HepG2 (cell line): ENCODE data around the gene WNT2. TPM values are rescaled to one million over a fixed set of nuclear protein-coding genes. Genes with fewer than 3 reads are reported as not detected.

ENCODE experiments used
- ATAC-seq: fragments of 200-7000 bp; cut with Tn5 transposase; 3 replicates; pipeline ENCODE4 v1.9.1; 2020; ENCODE audit warnings: mild to moderate bottlenecking, moderate library complexity
- BruUV-seq: library from RNA; stranded (reverse); fragments of 400-500 nt; replicated peaks from 2 replicates; lab custom pipeline; 2021; lab: Mats Ljungman, UMichigan
- CTCF ChIA-PET: fragments of 300-600 bp; formaldehyde crosslinking; extraction: SDS; loops from one replicate; lab custom pipeline; 2021; ENCODE audit warnings: low total read pairs, inconsistent platforms, low intra/inter-chr PET ratio; lab: Yijun Ruan, JAX
- POLR2A ChIA-PET: fragments of 350-600 bp; sonication (Branson Sonifier 250); formaldehyde crosslinking; loops from one replicate; lab custom pipeline; 2020; ENCODE audit warnings: antibody characterized with exemption, inconsistent platforms; lab: Yijun Ruan, JAX
- DNase-seq: peaks from one replicate; pipeline ENCODE4 v3.0.0-alpha.2; 2015; ENCODE audit warnings: low spot score
- FAIRE-seq: peaks from 3 replicates; lab custom pipeline; 2011; peaks lifted over from hg19 to GRCh38; lab: Jason Lieb, UNC
- H2AFZ ChIP-seq: one replicate; pipeline ENCODE4 v1.6.1; 2011; ENCODE audit warnings: low read length, inconsistent platforms
- H3K27ac ChIP-seq: fragments of 300-600 bp; 3 replicates; pipeline ENCODE4 v1.8.0; 2011; ENCODE audit warnings: mixed run types, mild to moderate bottlenecking, mixed read lengths, low read length, inconsistent platforms; ENCODE audit not compliant: insufficient read depth; ENCODE audit errors: extremely low read length
- H3K27me3 ChIP-seq, 2 experiments: fragments of 200-600 bp in 1 of 2; 2 replicates in 1 of 2; 3 replicates in 1 of 2; pipeline versions ENCODE4 v1.6.0 to v1.8.0; 2011; ENCODE audit warnings: low read length in 2 of 2, mild to moderate bottlenecking in 2 of 2, moderate library complexity in 2 of 2, inconsistent platforms in 1 of 2; ENCODE audit not compliant: insufficient read depth in 2 of 2, control insufficient read depth in 1 of 2
- H3K36me3 ChIP-seq, 2 experiments: fragments of 200-600 bp in 1 of 2; replicated peaks in 1 of 2; 2 replicates in 1 of 2; 3 replicates in 1 of 2; pipeline versions ENCODE4 v1.5.1 to v1.8.0; 2011; ENCODE audit warnings: low read length in 2 of 2, inconsistent platforms in 1 of 2; ENCODE audit not compliant: insufficient read depth in 2 of 2, control insufficient read depth in 1 of 2
- H3K4me1 ChIP-seq: 2 replicates; pipeline ENCODE4 v1.5.1; 2012; ENCODE audit warnings: low read length, inconsistent platforms; ENCODE audit not compliant: insufficient read depth
- H3K4me2 ChIP-seq: 2 replicates; pipeline ENCODE4 v1.6.0; 2011; ENCODE audit warnings: low read depth, low read length, inconsistent platforms
- H3K4me3 ChIP-seq, 3 experiments: fragments of 200-600 bp in 1 of 3; sonication (generic), shearing (Covaris generic) in 1 of 3; replicated peaks in 1 of 3; 2 replicates each; pipeline ENCODE4 v1.5.1; 2011 to 2016; ENCODE audit warnings: low read length in 3 of 3, inconsistent platforms in 2 of 3, low read depth in 2 of 3, mild to moderate bottlenecking in 2 of 3, control low read depth in 1 of 3, mixed read lengths in 1 of 3; ENCODE audit not compliant: insufficient read depth in 1 of 3
- H3K79me2 ChIP-seq: one replicate; pipeline ENCODE4 v1.6.1; 2011; ENCODE audit warnings: low read length, inconsistent platforms; ENCODE audit not compliant: insufficient read depth
- H3K9ac ChIP-seq: 2 replicates; pipeline ENCODE4 v1.6.0; 2011; ENCODE audit warnings: mild to moderate bottlenecking, low read depth, low read length, inconsistent platforms; ENCODE audit not compliant: insufficient read depth
- H3K9me3 ChIP-seq: 2 replicates; pipeline ENCODE4 v1.5.1; 2012; ENCODE audit warnings: mild to moderate bottlenecking, low read length
- H4K20me1 ChIP-seq: 2 replicates; pipeline ENCODE4 v1.6.0; 2011; ENCODE audit warnings: inconsistent platforms, mild to moderate bottlenecking, low read length, moderate library complexity; ENCODE audit not compliant: insufficient read depth
- CEBPB ChIP-seq: IDR thresholded peaks from 2 replicates; pipeline ENCODE4 v1.6.1; 2011; ENCODE audit warnings: low read depth, low read length, improper control_type of control experiment, borderline replicate concordance
- SNAPC4 ChIP-seq: sonication (generic); formaldehyde crosslinking; IDR thresholded peaks from 2 replicates; pipeline ENCODE4 v1.4.0; 2020; ENCODE audit warnings: mild to moderate bottlenecking, missing genetic modification reagents
- in situ Hi-C: cut with HindIII; loops from 2 replicates; pipeline ENCODE4 v1.10.0; 2017; ENCODE audit warnings: low pct_unique_long_range_greater_than_20kb; ENCODE audit not compliant: extremely low pct_ligation_motif_present
- intact Hi-C: fragments of 100-400 bp; cut with micrococcal nuclease; formaldehyde crosslinking; loops from one replicate; pipeline ENCODE4 v1.10.0; 2022; ENCODE audit not compliant: unreplicated experiment
- polyA plus RNA-seq, 8 experiments: library from polyadenylated mRNA; depleted of rRNA in 3 of 8; stranded (reverse) in 7 of 8; unstranded in 1 of 8; fragments of >200 nt; fragmentation: Illumina TruSeq in 4 of 8; extraction: Trizol in 4 of 8; gene quantifications; 2 replicates each; pipeline versions ENCODE4 v1.2.1 to v1.2.3, GENCODE V29; 2011 to 2016; ENCODE audit warnings: low read depth in 4 of 8, missing spikeins in 1 of 8, mixed read lengths in 1 of 8; ENCODE audit not compliant: insufficient read depth in 1 of 8
- total RNA-seq, 5 experiments: library from RNA; depleted of rRNA; stranded (reverse); fragments of >200 nt; fragmentation: Illumina TruSeq; extraction: Trizol; gene quantifications; 2 replicates each; pipeline ENCODE4 v1.2.3, GENCODE V29; 2016; ENCODE audit warnings: low read depth in 1 of 5

WNT2 gene
- total and polyA plus RNA-seq, 2 of the 13 experiments (the other 11 are each of a cell fraction or from before 2014, with no cell fraction given) = not detected

GRCh38 chr7:117313582-117313981, 9.3 kb downstream of the WNT2 start:
- H3K9me3 ChIP-seq = no peaks in the 10 kb centered on the region
- no peak overlapping the region for H3K9ac ChIP-seq
- intact Hi-C loops = no loop called here
- no TSS peak for BruUV-seq
- H3K36me3 ChIP-seq = no peaks in the 10 kb centered on the region
- no peak overlapping the region for H3K4me3 ChIP-seq
- in situ Hi-C loops = no loop called here
- no peaks in the 10 kb centered on the region for H4K20me1 ChIP-seq
- no peaks in the 10 kb centered on the region for H3K4me1 ChIP-seq
- FAIRE-seq = no peak
- ChIA-PET CTCF (no interaction called here), POLR2A (no interaction called here)
- H3K4me2 ChIP-seq = no peak overlapping the region
- TF ChIP-seq CEBPB = peak; percentile 22; the same call in 1 of the 2 replicates
- TF ChIP-seq SNAPC4 (CRISPR knock-in tag) = no peak
- no peak overlapping the region for H2AFZ ChIP-seq
- no peaks in the 10 kb centered on the region for H3K79me2 ChIP-seq
- peaks cover 0 to 4% of the 10 kb centered on the region in 2 experiments; a peak in 1 of 5 replicates for H3K27me3 ChIP-seq
- DNase-seq = no peak
- ATAC-seq = no peak
- no peak overlapping the region for H3K27ac ChIP-seq
